GM19023 (cell line): Measurements from ENCODE around the gene IKZF1.

Source experiments
- ATAC-seq: cut with Tn5 transposase; IDR thresholded peaks from one replicate; pipeline ENCODE4 v1.9.1; 2021; ENCODE audit warnings: mild to moderate bottlenecking, moderate library complexity; ENCODE audit not compliant: unreplicated experiment

The IKZF1 gene

GRCh38 chr7:50307368-50308032 lies 3.0 kb downstream of the IKZF1 start:
- peak; percentile 30 for ATAC-seq

- no peak for ATAC-seq
Observed at GRCh38 chr7:50308203-50308531, 3.7 kb downstream of the IKZF1 start.

DNA sequence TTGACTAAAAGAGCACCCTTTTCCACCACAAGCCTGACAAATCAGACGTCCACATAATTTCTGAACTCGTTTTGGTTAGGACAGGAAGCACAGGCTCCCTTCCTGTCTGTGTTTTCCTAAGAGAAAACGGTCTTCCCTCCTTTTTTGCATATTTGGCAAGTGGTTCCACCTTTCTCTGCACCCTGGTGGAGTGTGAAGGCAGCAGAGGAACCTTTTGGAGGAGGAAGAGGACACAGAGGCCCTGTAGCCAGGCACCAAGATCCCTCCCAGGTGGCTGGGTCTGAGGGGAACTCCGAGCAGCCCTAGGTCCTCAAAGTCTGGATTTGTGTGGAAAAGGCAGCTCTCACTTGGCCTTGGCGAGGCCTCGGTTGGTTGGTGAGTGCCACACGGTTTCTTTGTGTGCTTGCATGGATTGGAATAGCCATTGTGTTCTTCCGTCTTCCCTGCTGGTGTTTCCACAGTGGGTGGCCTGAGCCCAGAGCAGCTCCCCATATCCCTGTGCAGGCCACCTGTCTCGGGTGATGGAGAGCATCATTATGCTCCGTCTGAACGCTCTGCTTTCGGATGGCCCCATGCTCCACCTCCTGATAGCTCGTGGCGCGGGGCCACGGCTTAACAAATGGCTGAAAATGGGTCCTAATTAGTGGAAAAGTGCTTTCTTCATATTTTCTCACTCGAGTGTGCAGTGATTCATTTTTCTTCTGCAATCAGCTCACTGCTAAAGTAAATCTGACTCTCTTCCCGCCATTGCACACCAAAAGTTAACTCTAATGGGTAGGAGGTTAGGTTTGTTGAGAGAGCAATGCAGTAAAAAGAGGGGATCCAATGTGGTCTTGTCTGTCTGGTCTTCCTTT lies 4.2 kb downstream of the IKZF1 start:
- no peak for ATAC-seq

DNA sequence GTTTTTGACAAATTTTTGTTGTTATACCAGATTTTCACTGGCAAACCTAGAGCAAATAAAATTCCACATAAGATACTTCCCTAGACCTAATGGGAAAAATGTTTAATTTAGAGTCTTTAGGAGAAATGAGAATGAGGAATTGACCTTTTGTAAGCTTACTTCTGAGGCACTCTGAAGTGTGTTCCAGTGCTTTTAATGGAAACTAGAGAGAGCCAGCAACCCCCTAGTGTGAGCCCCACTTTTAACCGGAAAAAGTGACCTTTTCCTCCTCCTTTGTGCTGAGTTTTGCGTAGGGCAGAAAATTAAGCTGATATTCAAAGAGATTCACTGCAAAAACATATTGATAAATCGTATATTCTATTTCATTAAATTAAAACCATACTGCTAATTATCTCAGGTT lies 5.2 kb downstream of the IKZF1 start:
- ATAC-seq, result no peak

DNA sequence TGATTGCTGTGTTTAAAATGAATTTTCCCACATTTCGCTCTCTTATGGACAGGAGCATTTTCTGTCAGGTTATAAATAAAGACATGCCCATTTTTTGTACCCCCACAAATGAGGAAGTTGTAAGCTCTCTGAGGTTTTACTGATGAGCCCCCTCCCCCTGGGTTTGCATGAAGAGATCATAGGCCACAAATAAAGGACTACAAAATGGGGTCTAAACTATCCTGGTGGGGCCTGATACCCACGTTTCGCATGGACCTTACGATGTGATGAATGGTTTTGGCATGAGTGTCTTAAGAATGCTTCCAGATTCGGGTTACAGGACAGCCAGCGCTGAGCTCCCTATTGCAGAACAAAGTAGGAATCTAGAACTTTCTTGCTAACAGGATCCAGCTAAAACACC lies 5.8 kb downstream of the IKZF1 start:
- no peak for ATAC-seq

DNA sequence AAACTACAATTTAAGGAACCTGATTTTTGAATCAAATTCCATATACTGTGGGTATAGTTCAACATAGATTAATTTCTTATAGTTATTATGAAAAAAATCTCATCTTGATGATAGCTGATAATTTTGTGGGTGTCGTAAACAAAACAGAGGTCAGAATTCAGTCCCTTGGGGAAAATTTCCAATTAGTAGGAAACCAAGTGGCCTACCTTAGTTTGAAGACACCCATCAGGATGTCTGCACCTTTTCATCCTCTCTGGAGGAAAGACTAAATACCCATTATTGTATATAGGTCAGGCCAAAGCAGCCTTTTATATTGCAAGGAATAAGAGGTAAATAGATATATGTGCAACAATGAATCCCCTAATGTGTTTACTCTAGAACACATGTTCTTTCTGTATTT lies 6.4 kb downstream of the IKZF1 start:
- ATAC-seq, result no peak

- no peak for ATAC-seq
Observed at GRCh38 chr7:50312250-50313162, 8.0 kb downstream of the IKZF1 start.

DNA sequence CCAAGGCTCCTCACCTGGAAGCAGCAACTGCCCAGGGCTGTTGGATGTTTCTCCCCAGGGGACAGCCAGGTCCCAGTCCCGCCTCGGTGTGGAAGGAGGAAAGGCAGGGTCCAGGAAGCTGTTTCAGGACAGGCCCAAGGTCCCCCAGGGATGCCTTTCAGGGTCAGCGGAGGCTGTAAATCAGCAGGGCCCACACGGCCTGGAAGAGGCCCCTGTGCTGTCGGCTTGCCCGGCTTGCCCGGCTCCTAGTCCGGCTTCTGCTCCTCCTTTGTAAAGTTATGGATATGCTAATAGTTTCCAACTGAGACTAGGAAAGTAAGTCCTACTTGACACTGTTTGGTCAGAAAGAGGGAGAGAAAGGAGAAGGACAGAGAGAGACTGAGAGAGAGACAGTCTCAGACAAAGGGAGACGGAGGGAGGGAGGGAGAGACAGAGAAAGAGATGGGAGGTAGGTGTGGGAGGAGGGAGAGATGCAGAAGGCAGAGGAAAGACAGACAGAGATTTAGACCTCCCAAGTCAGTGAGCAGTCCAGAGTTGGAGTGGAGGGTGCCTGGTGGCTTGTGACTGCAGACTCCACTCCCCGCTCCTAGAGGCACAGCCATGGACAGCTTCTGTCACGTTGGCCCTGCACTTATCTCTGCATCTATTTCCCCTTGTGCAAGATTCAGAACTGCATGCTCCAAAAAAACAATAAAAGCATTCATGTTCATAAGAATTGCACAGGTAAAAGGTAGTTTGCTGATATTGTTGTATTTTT lies 10.5 kb downstream of the IKZF1 start:
- ATAC-seq, result no peak

- ATAC-seq, result no peak
Observed at GRCh38 chr7:50315739-50316671, 11.5 kb downstream of the IKZF1 start.

GRCh38 chr7:50317221-50317678 lies 12.7 kb downstream of the IKZF1 start:
- ATAC-seq, result peak; percentile 66

DNA sequence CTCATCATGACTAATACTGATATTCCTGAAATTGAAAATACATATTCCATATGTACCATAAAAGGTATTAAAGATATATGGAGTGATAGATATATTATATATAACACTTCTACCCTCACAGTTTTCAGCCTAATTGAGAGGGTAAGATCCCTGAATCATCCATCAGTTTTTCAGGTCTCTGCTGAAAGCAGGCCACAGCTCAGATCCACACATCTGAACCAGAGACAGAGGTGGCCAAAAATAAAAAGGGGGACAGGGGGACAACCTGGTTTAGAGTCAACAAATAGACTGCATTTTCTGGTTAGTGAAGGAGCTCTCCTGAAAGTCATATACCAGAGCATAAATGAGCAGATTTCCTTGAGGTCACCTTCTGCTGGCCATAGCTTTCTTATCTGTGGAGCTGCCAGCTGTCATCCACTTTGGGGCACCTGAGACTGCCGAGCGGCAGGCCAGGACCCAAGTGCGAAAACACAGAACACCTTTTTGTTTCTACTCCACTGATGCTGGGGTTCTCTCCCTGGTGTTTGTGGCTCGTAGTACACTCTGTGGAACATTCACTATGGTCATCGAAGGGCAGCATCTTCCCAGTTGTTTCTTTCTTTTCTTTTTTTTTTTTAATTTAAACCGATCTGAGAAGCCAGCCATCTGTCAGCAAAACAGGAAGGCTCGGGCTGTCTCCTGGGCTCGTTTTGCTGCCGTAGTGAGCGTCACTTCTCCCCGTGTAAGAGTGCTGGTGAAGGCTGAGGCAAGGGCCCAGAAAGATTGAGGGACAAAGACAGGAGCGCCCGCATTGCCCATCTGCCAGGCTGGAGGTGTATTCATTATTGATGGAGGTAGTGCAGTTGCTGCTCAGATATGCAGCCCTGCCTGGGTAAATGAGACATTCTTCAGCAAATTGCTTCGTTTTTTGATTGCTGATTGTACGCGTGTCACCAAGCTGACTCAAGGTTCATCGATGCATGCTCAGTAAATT lies 13.5 kb downstream of the IKZF1 start:
- ATAC-seq, result peak; percentile 1

- ATAC-seq, result no peak
Observed at GRCh38 chr7:50321487-50322067, 17.1 kb downstream of the IKZF1 start.

DNA sequence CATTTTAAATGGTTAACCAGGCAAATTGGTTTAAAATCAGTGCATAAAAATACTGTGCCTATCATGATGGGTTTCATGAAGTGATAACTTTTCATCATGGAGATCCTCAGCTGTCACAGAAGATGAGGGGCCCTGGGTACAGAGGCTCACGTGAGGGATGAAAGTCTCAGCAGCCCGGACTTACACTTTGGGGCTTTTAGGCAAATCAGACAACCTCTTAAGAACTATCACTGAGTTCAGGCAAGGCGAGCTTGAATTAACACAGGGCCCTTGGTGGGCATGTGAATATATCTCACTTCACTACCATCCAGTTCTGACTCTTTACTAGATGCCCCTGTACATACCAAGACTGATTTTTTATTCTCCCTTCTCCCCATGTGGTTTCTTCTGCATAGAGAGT lies 19.6 kb downstream of the IKZF1 start:
- no peak for ATAC-seq

- no peak for ATAC-seq
Observed at GRCh38 chr7:50327443-50327842, 22.9 kb downstream of the IKZF1 start.

- ATAC-seq, result peak; percentile 27
Observed at GRCh38 chr7:50329775-50330174, 25.3 kb downstream of the IKZF1 start.

DNA sequence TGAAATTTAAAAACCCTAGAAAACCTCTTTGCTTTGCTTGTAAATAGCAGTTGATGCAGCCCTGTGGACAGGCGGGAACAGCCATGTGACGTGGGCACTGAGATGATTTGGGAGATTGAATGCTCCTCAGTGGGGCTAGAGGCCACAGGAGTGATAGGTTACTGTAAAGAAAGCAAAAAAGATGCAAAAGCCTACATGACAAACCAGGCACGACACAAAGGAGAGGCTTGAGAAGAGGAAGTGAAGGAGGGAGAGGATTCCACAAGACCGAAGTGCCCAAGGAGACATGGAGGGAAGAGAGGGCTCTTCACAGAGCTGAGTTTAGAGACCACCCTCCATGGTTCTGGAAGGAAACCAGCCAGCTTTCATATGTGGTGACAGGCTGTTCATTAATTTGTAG lies 25.7 kb downstream of the IKZF1 start:
- ATAC-seq, result no peak

DNA sequence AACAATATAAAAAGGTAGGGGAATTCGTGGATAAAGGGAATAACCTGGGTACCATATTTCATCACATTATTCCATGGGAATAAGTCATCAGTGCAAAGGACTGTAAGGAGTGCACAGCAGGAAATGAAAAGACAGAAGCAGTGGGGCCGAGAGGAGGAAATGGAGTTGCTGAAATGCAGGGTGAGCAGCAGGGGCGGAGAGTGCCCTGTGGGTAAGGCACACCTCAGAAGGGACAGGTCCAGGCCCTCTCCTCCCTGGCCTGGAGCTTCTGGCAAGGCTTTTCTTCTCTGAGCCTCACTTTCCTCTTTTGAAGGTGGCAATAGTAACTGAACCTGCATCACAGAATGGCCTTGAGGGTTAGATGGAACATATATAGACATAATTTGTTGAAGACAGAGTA lies 26.2 kb downstream of the IKZF1 start:
- ATAC-seq, result no peak

- peak; percentile 71 for ATAC-seq
Observed at GRCh38 chr7:50331564-50332208, 27.2 kb downstream of the IKZF1 start.
